GM12878 (cell line): Measurements from ENCODE around the gene GPC6.

Experiments
- NKRF ChIP-seq: fragments of 450-650 bp; conservative IDR thresholded peaks from 2 replicates; pipeline ENCODE4 v1.6.1; 2017; ENCODE audit warnings: mild to moderate bottlenecking, moderate library complexity
- POLR2AphosphoS5 ChIP-seq: IDR thresholded peaks from 2 replicates; pipeline ENCODE4 v1.6.1; 2011; ENCODE audit warnings: mild to moderate bottlenecking, low read length, inconsistent platforms
- SMAD5 ChIP-seq: IDR thresholded peaks from 2 replicates; pipeline ENCODE4 v1.6.1; 2016; ENCODE audit warnings: antibody characterized with exemption, low read depth
- YY1 ChIP-seq: IDR thresholded peaks from 2 replicates; pipeline ENCODE4 v1.6.1; 2011; ENCODE audit warnings: low read depth, mild to moderate bottlenecking, low read length
- ZNF24 ChIP-seq: fragments of 450-650 bp; IDR thresholded peaks from 2 replicates; pipeline ENCODE4 v1.6.1; 2017; ENCODE audit warnings: antibody characterized with exemption, mild to moderate bottlenecking
- ZNF384 ChIP-seq: IDR thresholded peaks from 2 replicates; pipeline ENCODE4 v1.6.1; 2012; ENCODE audit warnings: low read depth, mild to moderate bottlenecking, low read length, improper control_type of control experiment, borderline replicate concordance

GRCh38 chr13:93915269-93915809 lies 688.7 kb downstream of the GPC6 start:
- no peak for TF ChIP-seq SMAD5
- TF ChIP-seq NKRF, result no peak
- no peak for TF ChIP-seq ZNF384
- TF ChIP-seq ZNF24, result no peak
- no peak for TF ChIP-seq POLR2AphosphoS5
- TF ChIP-seq YY1, result no peak
